ENCODE data around the gene CDCA7L.
"Not testable (repeated sequence)": the region's sequence is repeated elsewhere in the genome, so short reads cannot be mapped to it uniquely, and the experiment has no call there.

CDCA7L gene

DNA sequence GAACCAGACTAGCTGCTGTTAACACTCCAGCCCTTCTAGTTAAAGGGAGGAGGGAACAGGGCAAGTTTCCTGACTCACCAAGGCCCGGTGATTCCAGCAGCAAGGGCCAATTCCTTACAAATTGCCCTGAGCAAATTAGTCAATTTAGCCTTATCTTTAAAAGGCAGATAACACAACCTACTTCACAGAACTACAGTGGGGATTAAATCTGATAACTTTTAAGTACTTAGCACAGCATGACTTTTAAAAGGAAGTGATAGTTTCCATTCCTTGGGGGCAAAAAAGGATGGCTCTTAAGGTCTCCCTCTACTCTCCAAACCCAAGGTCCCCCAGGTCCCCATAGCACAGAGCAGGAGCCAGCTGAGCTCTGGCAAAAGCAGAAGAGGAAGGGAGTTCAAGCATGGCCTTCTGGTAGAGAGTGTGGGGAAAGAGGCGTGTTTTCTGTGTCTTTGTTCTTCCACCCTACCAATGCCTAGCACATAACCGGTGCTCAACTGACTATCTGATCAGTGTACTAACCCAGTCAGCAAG, 4.0 kb downstream of the CDCA7L start:
- Histone ChIP-seq H3K27ac (ENCODE audit: low read depth, low read length) (peak overlapping the region; percentile 7), H3K9ac (ENCODE audit: low read length) (no peak overlapping the region), H3K4me3 (ENCODE audit: low read length) (no peak overlapping the region)

GRCh38 chr7:21939858-21940372, 5.8 kb downstream of the CDCA7L start:
- H3K27ac ChIP-seq (ENCODE audit: low read depth, low read length) = no peak overlapping the region
- H3K4me3 ChIP-seq (ENCODE audit: low read length) = no peak overlapping the region
- no peaks in the 10 kb centered on the region for H3K27me3 ChIP-seq (ENCODE audit: control insufficient read depth, insufficient read depth, low read length)
- no peaks in the 10 kb centered on the region for H3K36me3 ChIP-seq (ENCODE audit: control insufficient read depth, insufficient read depth, low read length)
- no peak overlapping the region for H3K9ac ChIP-seq (ENCODE audit: low read length)
- H3K4me1 ChIP-seq (ENCODE audit: control insufficient read depth, insufficient read depth, low read length) = peaks cover 9% of the 10 kb centered on the region

More for the DNA sequence above, 4.0 kb downstream of the CDCA7L start:
- Histone ChIP-seq H3K36me3 (ENCODE audit: control insufficient read depth, insufficient read depth, low read length) (no peaks in the 10 kb centered on the region), H3K27me3 (ENCODE audit: control insufficient read depth, insufficient read depth, low read length) (no peaks in the 10 kb centered on the region), H3K4me1 (ENCODE audit: control insufficient read depth, insufficient read depth, low read length) (peaks cover 9% of the 10 kb centered on the region)

GRCh38 chr7:21939136-21939857, 6.4 kb downstream of the CDCA7L start:
- Histone ChIP-seq H3K27ac (ENCODE audit: low read depth, low read length) (no peak overlapping the region), H3K4me3 (ENCODE audit: low read length) (no peak overlapping the region), H3K27me3 (ENCODE audit: control insufficient read depth, insufficient read depth, low read length) (no peaks in the 10 kb centered on the region), H3K9ac (ENCODE audit: low read length) (no peak overlapping the region), H3K36me3 (ENCODE audit: control insufficient read depth, insufficient read depth, low read length) (no peaks in the 10 kb centered on the region), H3K4me1 (ENCODE audit: control insufficient read depth, insufficient read depth, low read length) (peaks cover 9% of the 10 kb centered on the region)

GRCh38 chr7:21938463-21938862, 7.2 kb downstream of the CDCA7L start:
- Histone ChIP-seq H3K4me1 (ENCODE audit: control insufficient read depth, insufficient read depth, low read length) (peaks cover 9% of the 10 kb centered on the region), H3K4me3 (ENCODE audit: low read length) (no peak overlapping the region), H3K27ac (ENCODE audit: low read depth, low read length) (no peak overlapping the region), H3K36me3 (ENCODE audit: control insufficient read depth, insufficient read depth, low read length) (no peaks in the 10 kb centered on the region), H3K9ac (ENCODE audit: low read length) (no peak overlapping the region), H3K27me3 (ENCODE audit: control insufficient read depth, insufficient read depth, low read length) (no peaks in the 10 kb centered on the region)

DNA sequence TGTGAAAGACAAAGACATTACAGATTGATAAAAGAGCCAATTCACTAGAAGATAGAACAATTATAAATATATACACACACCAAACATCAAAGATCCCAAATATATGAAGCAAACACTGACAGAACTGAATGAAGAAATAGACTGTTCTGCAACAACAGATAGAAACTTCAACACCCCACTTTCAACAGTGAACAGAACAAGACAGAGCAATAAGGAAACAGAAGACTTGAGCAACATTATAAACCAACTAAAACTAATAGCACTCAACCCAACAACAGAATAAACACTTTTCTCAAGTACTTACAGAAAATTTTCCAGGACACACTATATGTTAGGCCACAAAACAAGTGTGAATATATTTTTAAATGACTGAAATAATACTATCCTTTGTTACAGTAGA, 10.9 kb downstream of the CDCA7L start:
- H3K36me3 ChIP-seq (ENCODE audit: control insufficient read depth, insufficient read depth, low read length) = no peaks in the 10 kb centered on the region
- no peaks in the 10 kb centered on the region for H3K27me3 ChIP-seq (ENCODE audit: control insufficient read depth, insufficient read depth, low read length)
- H3K9ac ChIP-seq (ENCODE audit: low read length) = no peak overlapping the region
- no peak overlapping the region for H3K27ac ChIP-seq (ENCODE audit: low read depth, low read length)
- no peaks in the 10 kb centered on the region for H3K4me1 ChIP-seq (ENCODE audit: control insufficient read depth, insufficient read depth, low read length)
- H3K4me3 ChIP-seq (ENCODE audit: low read length) = no peak overlapping the region

GRCh38 chr7:21933293-21933692, 12.4 kb downstream of the CDCA7L start:
- not testable (repeated sequence) for H3K27me3 ChIP-seq (ENCODE audit: control insufficient read depth, insufficient read depth, low read length); H3K4me1 ChIP-seq (ENCODE audit: control insufficient read depth, insufficient read depth, low read length); H3K27ac ChIP-seq (ENCODE audit: low read depth, low read length); H3K4me3 ChIP-seq (ENCODE audit: low read length); H3K9ac ChIP-seq (ENCODE audit: low read length); H3K36me3 ChIP-seq (ENCODE audit: control insufficient read depth, insufficient read depth, low read length)

GRCh38 chr7:21927693-21928092, 18.0 kb downstream of the CDCA7L start:
- no peak overlapping the region for H3K9ac ChIP-seq (ENCODE audit: low read length)
- no peaks in the 10 kb centered on the region for H3K36me3 ChIP-seq (ENCODE audit: control insufficient read depth, insufficient read depth, low read length)
- H3K27ac ChIP-seq (ENCODE audit: low read depth, low read length) = no peak overlapping the region

GRCh38 chr7:21926448-21926847, 19.3 kb downstream of the CDCA7L start:
- H3K9ac ChIP-seq (ENCODE audit: low read length) = no peak overlapping the region
- no peak overlapping the region for H3K4me3 ChIP-seq (ENCODE audit: low read length)
- peaks cover 3% of the 10 kb centered on the region for H3K4me1 ChIP-seq (ENCODE audit: control insufficient read depth, insufficient read depth, low read length)
- H3K27ac ChIP-seq (ENCODE audit: low read depth, low read length) = no peak overlapping the region
- no peaks in the 10 kb centered on the region for H3K27me3 ChIP-seq (ENCODE audit: control insufficient read depth, insufficient read depth, low read length)
- no peaks in the 10 kb centered on the region for H3K36me3 ChIP-seq (ENCODE audit: control insufficient read depth, insufficient read depth, low read length)

More at GRCh38 chr7:21927693-21928092, 18.0 kb downstream of the CDCA7L start:
- Histone ChIP-seq H3K27me3 (ENCODE audit: control insufficient read depth, insufficient read depth, low read length) (no peaks in the 10 kb centered on the region), H3K4me1 (ENCODE audit: control insufficient read depth, insufficient read depth, low read length) (peaks cover 3% of the 10 kb centered on the region), H3K4me3 (ENCODE audit: low read length) (no peak overlapping the region)

DNA sequence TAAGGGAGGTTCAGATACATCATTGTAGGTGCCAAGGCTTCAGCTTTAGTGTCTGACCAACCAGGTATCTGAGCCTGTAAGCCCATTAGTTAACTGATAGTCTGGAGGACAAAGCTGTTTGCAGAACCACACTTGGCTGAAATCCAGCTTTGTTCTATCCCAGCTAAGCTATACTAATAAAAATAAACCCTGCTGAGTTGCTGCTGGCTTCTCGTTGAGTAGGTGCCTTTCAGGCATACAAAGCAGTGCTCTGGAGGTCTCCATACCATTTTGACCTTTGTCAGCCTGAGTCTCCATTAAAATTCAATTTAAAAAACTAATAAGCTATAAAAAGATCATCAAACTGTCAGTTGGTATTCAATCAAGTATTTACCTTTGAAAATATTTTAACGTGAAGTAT, 22.0 kb downstream of the CDCA7L start:
- no peak overlapping the region for H3K4me3 ChIP-seq (ENCODE audit: low read length)
- H3K9ac ChIP-seq (ENCODE audit: low read length) = no peak overlapping the region
- H3K27me3 ChIP-seq (ENCODE audit: control insufficient read depth, insufficient read depth, low read length) = no peaks in the 10 kb centered on the region
- H3K27ac ChIP-seq (ENCODE audit: low read depth, low read length) = no peak overlapping the region
- H3K4me1 ChIP-seq (ENCODE audit: control insufficient read depth, insufficient read depth, low read length) = peaks cover 3% of the 10 kb centered on the region
- H3K36me3 ChIP-seq (ENCODE audit: control insufficient read depth, insufficient read depth, low read length) = no peaks in the 10 kb centered on the region

GRCh38 chr7:21922605-21923004, 23.1 kb downstream of the CDCA7L start:
- H3K36me3 ChIP-seq (ENCODE audit: control insufficient read depth, insufficient read depth, low read length) = no peaks in the 10 kb centered on the region
- peaks cover 3% of the 10 kb centered on the region for H3K4me1 ChIP-seq (ENCODE audit: control insufficient read depth, insufficient read depth, low read length)
- no peak overlapping the region for H3K4me3 ChIP-seq (ENCODE audit: low read length)
- no peaks in the 10 kb centered on the region for H3K27me3 ChIP-seq (ENCODE audit: control insufficient read depth, insufficient read depth, low read length)
- no peak overlapping the region for H3K9ac ChIP-seq (ENCODE audit: low read length)
- no peak overlapping the region for H3K27ac ChIP-seq (ENCODE audit: low read depth, low read length)

DNA sequence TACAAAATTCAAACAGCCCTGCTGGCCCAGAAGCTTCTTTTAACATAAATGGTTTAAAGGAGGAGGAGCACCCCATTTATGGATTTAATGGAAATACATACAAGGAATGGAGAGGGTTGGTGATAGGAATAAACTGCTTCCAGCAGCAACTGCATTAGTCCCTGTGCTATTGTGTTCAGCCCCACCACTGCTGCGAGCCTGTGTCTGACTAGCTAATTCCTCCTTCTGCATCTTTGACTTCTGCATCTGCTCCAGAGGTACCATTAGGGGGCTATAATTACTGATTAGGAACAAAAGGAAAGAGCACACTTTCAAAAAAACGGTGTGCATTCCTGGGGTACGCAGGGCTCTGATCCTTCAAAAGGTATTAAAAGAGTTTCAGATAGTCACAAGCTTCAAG, 24.8 kb downstream of the CDCA7L start:
- Histone ChIP-seq H3K27me3 (ENCODE audit: control insufficient read depth, insufficient read depth, low read length) (no peaks in the 10 kb centered on the region), H3K4me3 (ENCODE audit: low read length) (no peak overlapping the region), H3K9ac (ENCODE audit: low read length) (no peak overlapping the region), H3K36me3 (ENCODE audit: control insufficient read depth, insufficient read depth, low read length) (no peaks in the 10 kb centered on the region), H3K27ac (ENCODE audit: low read depth, low read length) (no peak overlapping the region), H3K4me1 (ENCODE audit: control insufficient read depth, insufficient read depth, low read length) (peaks cover 3% of the 10 kb centered on the region)

- Histone ChIP-seq H3K27me3 (ENCODE audit: control insufficient read depth, insufficient read depth, low read length) (no peaks in the 10 kb centered on the region), H3K4me3 (ENCODE audit: low read length) (no peak overlapping the region), H3K9ac (ENCODE audit: low read length) (no peak overlapping the region), H3K4me1 (ENCODE audit: control insufficient read depth, insufficient read depth, low read length) (no peaks in the 10 kb centered on the region), H3K36me3 (ENCODE audit: control insufficient read depth, insufficient read depth, low read length) (no peaks in the 10 kb centered on the region), H3K27ac (ENCODE audit: low read depth, low read length) (no peak overlapping the region)
Observed at GRCh38 chr7:21918216-21918615, 27.5 kb downstream of the CDCA7L start.

DNA sequence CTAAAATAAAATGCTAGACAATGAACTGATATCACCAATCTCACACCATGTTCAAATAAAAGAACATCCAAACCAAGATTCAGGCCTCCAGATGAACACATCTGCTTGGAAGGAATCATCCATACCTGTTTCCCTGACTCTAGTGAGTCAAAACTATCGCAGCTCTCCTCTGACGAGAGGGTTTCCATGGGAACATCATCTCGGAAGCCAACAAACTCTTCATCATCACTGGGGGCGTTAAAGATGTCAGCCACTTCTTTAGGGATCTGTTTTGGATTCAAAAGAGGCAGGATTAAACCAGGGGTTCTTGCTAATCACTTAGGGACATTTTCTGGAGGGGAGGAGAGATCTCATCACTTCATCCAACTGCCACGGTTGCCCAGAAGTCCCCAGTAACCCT, 29.1 kb downstream of the CDCA7L start:
- Histone ChIP-seq H3K27me3 (ENCODE audit: control insufficient read depth, insufficient read depth, low read length) (no peaks in the 10 kb centered on the region), H3K9ac (ENCODE audit: low read length) (no peak overlapping the region), H3K27ac (ENCODE audit: low read depth, low read length) (no peak overlapping the region), H3K4me1 (ENCODE audit: control insufficient read depth, insufficient read depth, low read length) (no peaks in the 10 kb centered on the region), H3K4me3 (ENCODE audit: low read length) (no peak overlapping the region), H3K36me3 (ENCODE audit: control insufficient read depth, insufficient read depth, low read length) (no peaks in the 10 kb centered on the region)

Measured in rectal smooth muscle tissue (tissue), 1 donor.